GM21526 (cell line): ENCODE results near the gene RBL1.
"Not testable (repeated sequence)": the region's sequence is repeated elsewhere in the genome, so short reads cannot be mapped to it uniquely, and the experiment has no call there.

ENCODE experiments used
- ATAC-seq: cut with Tn5 transposase; IDR thresholded peaks from one replicate; pipeline ENCODE4 v1.9.1; 2021; ENCODE audit warnings: moderate library complexity; ENCODE audit not compliant: unreplicated experiment, low FRiP score

RBL1 gene

GRCh38 chr20:37081717-37082289, 14.0 kb downstream of the RBL1 start:
- ATAC-seq, result no peak

GRCh38 chr20:37077009-37077408, 18.8 kb downstream of the RBL1 start:
- no peak for ATAC-seq

DNA sequence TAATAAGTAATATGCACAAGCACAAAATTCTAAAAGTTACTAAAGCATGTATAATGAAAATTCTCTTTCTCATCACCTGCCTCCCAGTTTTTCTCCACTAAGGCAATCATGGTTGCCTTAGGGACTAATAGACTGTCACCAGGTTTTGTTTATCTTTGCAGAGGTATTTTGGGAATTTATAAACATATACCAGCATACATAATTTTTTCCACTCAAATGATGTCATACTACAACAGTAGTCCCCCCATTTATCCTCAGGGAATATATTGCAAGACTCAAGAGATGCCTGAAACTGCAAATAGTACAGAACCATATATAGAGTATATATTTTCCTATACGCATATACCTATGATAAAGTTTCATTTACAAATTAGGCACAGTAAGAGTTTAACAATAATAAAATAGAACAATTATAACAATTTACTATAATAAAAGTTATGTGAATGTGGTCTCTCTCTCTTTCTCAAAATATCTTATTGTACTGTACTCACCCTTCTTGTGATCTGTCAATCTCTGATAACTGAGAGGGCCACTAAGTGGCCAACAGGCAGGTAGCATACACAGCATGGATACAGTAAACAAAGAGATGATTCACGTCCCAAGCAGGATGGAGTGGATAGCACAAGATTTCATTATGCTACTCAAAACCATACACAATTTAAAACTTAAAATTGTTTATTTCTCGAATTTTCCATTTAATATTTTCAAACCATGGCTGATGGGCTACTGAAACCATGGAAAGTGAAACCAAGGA, 19.7 kb downstream of the RBL1 start:
- ATAC-seq, result no peak

- no peak for ATAC-seq
Observed at GRCh38 chr20:37072293-37073196, 23.3 kb downstream of the RBL1 start.

- no peak for ATAC-seq
Observed at GRCh38 chr20:37071481-37071911, 24.3 kb downstream of the RBL1 start.

- ATAC-seq, result not testable (repeated sequence)
Observed at GRCh38 chr20:37069563-37069962, 26.2 kb downstream of the RBL1 start.

DNA sequence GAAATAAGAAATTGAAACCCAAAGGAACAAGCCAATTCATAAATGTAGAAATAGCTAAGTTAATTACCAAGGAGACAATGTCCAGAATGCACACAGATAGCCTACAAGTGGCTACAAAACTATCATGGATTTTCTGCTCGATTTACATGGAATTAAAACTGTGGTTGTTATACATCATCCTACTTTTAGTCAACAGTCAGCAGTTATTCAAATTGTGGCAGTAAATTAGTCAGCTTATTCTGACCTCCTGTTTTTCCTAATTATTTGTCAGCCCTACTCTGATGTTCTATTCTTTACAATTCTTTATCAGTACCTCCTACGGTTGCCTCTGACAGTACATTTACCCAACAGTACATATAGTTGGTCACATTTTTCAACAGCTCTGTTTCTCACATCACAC, 29.6 kb downstream of the RBL1 start:
- ATAC-seq, result no peak

- no peak for ATAC-seq
Observed at GRCh38 chr20:37055276-37055675, 40.5 kb downstream of the RBL1 start.

DNA sequence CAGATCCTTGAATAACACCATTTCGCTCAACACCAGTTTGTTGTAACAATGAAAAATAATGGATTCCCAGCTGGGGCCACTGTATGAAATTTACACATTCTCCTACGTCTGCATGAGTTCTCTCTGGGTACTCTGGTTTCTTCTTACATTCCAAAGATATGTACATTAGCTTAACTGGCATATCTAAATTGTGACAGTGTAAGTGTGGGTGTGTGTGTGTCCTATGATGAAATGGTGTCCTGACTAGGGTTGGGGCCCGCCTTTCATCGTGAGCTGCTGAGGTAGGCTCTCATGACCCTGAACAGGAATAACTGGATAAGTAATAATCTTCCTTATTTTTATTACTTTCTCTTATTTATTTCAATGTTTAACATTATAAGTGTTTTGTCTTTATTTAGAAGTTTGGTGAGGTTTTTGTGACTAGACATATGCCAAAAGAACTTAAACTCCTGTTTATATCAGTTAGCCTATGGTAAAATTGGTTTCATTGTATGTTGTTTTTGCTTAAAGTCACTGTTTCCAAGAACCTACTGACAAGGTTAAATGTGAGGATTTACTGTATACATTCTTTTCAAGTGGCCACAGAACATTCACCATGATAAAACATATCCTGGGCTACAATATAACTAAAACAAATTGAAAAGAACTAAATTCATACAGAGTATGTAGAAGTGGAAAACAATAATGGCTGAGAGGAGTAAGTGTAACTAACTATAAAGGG, 42.4 kb downstream of the RBL1 start:
- no peak for ATAC-seq

DNA sequence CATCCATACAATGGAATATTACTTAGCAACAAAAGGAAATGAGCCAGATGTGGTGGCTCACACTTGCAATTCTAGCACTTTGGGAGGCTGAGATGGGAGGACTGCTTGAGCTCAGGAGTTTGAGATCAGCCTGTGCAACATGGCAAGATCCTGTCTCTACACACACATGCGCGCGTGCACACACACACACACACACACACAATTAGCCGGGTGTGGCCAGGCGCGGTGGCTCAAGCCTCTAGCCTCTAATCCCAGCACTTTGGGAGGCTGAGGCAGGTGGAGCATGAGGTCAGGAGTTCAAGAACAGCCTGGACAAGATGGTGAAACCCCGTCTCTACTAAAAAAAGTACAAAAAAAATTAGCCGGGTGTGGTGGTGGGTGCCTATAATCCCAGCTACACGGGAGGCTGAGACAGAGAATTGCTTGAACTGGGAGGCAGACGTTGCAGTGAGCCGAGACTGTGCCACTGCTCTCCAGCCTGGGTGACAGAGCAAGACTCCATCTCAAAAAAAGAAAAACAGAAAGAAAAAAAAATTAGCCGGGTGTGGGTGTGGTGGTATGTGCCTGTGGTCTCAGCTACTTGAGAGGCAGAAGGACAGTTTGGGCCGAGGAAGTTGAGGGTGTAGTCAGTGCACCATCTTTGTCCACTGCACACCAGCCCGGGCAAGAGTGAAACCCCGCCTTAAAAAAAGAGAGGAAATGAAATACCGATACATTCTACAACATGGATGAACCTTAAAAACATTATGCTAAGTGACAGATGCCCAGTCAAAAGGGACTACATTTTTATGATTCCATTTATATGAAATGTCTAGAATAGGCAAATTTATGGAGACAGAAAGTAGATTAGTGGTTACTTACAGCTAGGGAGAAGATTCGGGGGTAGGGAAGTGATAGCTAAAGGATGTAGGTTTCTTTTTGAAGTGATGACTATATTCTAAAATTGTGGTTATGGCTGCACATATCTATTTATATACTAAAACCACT, 52.5 kb downstream of the RBL1 start:
- ATAC-seq, result peak; percentile 52

- not testable (repeated sequence) for ATAC-seq
Observed at GRCh38 chr20:37039366-37039765, 56.4 kb downstream of the RBL1 start.

DNA sequence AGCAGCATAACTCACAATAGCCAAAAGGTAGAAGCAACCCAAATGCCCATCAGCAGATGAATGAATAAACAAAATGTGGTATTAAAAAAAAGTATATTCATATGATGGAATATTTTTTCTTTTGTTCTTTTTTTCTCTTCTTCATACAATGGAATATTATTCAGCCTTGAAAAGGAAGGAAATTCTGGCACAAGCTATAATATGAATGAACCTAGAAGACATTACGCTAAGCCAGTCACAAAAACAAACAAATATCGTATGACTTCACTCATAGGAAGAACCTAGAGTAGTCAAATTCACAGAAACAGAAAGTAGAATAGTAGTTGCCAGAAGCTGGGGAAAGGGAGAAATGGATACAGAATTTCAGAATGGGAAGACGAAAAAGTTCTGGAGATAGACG, 63.7 kb downstream of the RBL1 start:
- no peak for ATAC-seq

DNA sequence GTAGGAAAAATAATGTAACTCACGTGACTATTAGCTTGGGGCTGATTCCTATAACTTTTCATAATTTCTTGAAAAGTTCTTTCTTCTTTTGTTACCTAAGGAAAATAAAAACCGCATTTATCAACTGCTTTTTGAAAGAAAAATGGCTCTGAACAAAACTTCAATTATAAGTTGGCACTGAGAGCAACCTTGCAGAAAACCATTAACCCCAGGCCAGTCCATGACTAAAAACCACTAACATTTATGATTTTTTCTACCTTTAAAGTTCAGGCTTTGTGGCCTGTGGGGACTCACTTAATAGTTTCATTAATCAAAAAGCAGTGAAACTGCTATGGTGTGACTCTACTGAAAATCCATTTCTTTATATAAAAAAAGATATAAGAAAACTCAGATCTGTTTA, 75.2 kb downstream of the RBL1 start:
- ATAC-seq, result no peak

GRCh38 chr20:37012631-37013030, 83.2 kb downstream of the RBL1 start:
- ATAC-seq, result not testable (repeated sequence)

DNA sequence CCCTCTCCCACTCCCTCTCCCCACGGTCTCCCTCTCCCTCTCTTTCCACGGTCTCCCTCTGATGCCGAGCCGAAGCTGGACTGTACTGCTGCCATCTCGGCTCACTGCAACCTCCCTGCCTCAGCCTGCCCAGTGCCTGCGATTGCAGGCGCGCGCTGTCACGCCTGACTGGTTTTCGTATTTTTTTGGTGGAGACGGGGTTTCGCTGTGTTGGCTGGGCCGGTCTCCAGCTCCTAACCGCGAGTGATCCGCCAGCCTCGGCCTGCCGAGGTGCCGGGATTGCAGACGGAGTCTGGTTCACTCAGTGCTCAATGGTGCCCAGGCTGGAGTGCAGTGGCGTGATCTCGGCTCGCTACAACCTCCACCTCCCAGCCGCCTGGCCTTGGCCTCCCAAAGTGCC, 83.9 kb downstream of the RBL1 start:
- ATAC-seq, result not testable (repeated sequence)

- no peak for ATAC-seq
Observed at GRCh38 chr20:37011147-37011546, 84.7 kb downstream of the RBL1 start.

GRCh38 chr20:37007898-37008649, 87.7 kb downstream of the RBL1 start:
- no peak for ATAC-seq

- not testable (repeated sequence) for ATAC-seq
Observed at GRCh38 chr20:37005062-37005942, 90.5 kb downstream of the RBL1 start.
